ENCODE measurements around the gene CCL27.

- TF ChIP-seq CTCF (conservative IDR thresholded peaks at IDR 0.05; ENCODE audit: low read length) (no peak), EZH2phosphoT487 (IDR thresholded peaks at IDR 0.05; ENCODE audit: borderline replicate concordance) (no peak)
These were observed 31.9 kb downstream of the CCL27 start for GRCh38 chr9:34630402-34631154.
